ENCODE measurements around the gene GSG1L2. TPM values are rescaled to one million over a fixed set of nuclear protein-coding genes. Genes with fewer than 3 reads are reported as not detected.

Gene GSG1L2
- total and polyA plus RNA-seq, 4 donors, result not detected

DNA sequence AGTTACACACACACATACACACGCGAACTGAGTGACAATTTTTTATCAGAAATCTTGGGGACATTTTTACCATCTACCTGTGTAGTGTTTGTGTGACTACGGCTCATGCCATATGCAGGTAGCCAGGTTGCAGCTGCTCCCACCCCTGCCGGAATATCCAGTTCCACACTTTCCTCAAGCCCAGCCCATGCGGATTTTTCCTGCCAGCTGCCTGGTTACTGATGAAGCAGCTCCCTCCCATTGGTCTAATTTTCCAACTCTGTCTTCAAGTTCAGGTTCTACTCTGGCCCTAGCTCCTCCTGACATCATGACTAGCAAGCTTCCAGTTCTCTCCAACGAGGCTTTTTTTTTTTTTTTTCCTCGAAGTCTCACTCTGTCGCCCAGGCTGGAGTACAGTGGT, 4.8 kb downstream of the GSG1L2 start:
- H3K36me3 ChIP-seq (ENCODE audit: control insufficient read depth in 4 of 4, insufficient read depth in 3 of 4, low read depth in 1 of 4, low read length in 3 of 4), result no peaks in the 10 kb centered on the region
- no peaks in the 10 kb centered on the region for H3K27me3 ChIP-seq (ENCODE audit: control insufficient read depth in 4 of 4, insufficient read depth in 4 of 4, low read length in 3 of 4)
- no peak overlapping the region for H3K4me3 ChIP-seq (ENCODE audit: low read depth in 1 of 3, low read length in 3 of 3)
- TF ChIP-seq, protein P1, sequence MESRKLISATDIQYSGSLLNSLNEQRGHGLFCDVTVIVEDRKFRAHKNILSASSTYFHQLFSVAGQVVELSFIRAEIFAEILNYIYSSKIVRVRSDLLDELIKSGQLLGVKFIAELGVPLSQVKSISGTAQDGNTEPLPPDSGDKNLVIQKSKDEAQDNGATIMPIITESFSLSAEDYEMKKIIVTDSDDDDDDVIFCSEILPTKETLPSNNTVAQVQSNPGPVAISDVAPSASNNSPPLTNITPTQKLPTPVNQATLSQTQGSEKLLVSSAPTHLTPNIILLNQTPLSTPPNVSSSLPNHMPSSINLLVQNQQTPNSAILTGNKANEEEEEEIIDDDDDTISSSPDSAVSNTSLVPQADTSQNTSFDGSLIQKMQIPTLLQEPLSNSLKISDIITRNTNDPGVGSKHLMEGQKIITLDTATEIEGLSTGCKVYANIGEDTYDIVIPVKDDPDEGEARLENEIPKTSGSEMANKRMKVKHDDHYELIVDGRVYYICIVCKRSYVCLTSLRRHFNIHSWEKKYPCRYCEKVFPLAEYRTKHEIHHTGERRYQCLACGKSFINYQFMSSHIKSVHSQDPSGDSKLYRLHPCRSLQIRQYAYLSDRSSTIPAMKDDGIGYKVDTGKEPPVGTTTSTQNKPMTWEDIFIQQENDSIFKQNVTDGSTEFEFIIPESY (IDR thresholded peaks at IDR 0.05), result no peak
- TF ChIP-seq FOXA2 (IDR thresholded peaks at IDR 0.05), result no peak
- no peak for TF ChIP-seq HNF4A (conservative IDR thresholded peaks at IDR 0.05)
- no peak for TF ChIP-seq TAF1 (conservative IDR thresholded peaks at IDR 0.05)
- no peaks in the 10 kb centered on the region for H3K4me1 ChIP-seq (ENCODE audit: control insufficient read depth in 4 of 4, insufficient read depth in 4 of 4, low read length in 3 of 4)
- no peak overlapping the region for H3K27ac ChIP-seq (ENCODE audit: low read depth in 1 of 2, low read length in 2 of 2)
- DNase-seq (ENCODE audit: low spot score), result no peak
- 51% methylated on average over 8 of the region's 8 CpGs for WGBS
- H3K9ac ChIP-seq (ENCODE audit: low read depth in 1 of 2, low read length in 2 of 2), result no peak overlapping the region
- no peaks in the 10 kb centered on the region for H3K9me3 ChIP-seq (ENCODE audit: control insufficient read depth in 4 of 4, low read length in 3 of 4)

DNA sequence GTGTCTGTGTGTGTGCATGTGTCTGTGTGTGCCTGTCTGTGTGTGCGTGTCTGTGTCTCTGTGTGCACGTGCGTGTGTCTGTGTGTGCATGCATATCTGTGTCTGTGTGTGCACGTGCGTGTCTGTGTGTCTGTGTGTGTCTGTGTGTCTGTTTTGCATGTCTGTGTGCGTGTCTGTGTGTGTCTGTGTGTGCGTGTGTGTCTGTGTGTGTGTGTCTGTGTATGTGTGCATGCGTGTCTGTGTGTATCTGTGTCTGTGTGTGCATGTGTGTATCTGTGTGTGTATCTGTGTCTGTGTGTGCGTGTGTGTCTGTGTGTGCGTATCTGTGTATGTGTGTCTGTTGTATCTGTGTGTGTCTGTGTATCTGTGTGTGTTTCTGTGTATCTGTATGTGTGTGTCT, 5.4 kb downstream of the GSG1L2 start:
- TF ChIP-seq, protein P2, sequence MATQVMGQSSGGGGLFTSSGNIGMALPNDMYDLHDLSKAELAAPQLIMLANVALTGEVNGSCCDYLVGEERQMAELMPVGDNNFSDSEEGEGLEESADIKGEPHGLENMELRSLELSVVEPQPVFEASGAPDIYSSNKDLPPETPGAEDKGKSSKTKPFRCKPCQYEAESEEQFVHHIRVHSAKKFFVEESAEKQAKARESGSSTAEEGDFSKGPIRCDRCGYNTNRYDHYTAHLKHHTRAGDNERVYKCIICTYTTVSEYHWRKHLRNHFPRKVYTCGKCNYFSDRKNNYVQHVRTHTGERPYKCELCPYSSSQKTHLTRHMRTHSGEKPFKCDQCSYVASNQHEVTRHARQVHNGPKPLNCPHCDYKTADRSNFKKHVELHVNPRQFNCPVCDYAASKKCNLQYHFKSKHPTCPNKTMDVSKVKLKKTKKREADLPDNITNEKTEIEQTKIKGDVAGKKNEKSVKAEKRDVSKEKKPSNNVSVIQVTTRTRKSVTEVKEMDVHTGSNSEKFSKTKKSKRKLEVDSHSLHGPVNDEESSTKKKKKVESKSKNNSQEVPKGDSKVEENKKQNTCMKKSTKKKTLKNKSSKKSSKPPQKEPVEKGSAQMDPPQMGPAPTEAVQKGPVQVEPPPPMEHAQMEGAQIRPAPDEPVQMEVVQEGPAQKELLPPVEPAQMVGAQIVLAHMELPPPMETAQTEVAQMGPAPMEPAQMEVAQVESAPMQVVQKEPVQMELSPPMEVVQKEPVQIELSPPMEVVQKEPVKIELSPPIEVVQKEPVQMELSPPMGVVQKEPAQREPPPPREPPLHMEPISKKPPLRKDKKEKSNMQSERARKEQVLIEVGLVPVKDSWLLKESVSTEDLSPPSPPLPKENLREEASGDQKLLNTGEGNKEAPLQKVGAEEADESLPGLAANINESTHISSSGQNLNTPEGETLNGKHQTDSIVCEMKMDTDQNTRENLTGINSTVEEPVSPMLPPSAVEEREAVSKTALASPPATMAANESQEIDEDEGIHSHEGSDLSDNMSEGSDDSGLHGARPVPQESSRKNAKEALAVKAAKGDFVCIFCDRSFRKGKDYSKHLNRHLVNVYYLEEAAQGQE (IDR thresholded peaks at IDR 0.05), result no peak
- H3K27me3 ChIP-seq (ENCODE audit: control insufficient read depth in 4 of 4, insufficient read depth in 4 of 4, low read length in 3 of 4), result peaks cover 0 to 1% (median 0%) of the 10 kb centered on the region in 4 donors
- 86% methylated on average over 10 of the region's 10 CpGs for WGBS

DNA sequence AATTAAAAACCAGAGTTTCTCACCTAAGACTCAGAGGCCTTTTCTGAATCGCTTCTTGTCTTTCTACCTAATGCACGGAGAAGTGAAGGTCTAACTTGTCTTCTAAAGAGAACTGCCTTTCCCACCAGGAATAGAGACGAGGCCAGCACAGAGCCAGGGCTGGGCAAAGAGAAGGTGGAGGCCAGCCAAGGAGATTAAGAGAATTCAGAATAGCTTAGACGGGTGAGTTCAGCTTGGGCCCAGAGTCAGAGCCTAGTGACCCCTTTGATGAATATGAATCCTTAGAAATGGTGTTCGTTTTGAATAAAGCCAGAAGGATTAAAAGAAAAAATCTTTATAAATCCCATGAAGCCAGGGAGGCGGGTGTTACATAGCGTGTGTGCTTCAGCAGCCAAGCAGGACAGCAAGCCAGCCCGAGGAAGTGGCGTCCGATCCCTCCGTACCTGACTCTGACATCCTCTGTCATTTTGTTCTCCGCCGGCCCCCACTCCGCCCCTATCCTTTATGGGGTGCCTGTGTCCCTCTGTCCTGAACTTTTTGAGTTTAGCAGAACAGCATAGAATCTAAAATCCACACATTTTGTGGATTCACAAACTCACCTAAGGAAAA, 7.4 kb downstream of the GSG1L2 start:
- no peak for TF ChIP-seq RAD21 (IDR thresholded peaks at IDR 0.05)
- TF ChIP-seq, protein P3, sequence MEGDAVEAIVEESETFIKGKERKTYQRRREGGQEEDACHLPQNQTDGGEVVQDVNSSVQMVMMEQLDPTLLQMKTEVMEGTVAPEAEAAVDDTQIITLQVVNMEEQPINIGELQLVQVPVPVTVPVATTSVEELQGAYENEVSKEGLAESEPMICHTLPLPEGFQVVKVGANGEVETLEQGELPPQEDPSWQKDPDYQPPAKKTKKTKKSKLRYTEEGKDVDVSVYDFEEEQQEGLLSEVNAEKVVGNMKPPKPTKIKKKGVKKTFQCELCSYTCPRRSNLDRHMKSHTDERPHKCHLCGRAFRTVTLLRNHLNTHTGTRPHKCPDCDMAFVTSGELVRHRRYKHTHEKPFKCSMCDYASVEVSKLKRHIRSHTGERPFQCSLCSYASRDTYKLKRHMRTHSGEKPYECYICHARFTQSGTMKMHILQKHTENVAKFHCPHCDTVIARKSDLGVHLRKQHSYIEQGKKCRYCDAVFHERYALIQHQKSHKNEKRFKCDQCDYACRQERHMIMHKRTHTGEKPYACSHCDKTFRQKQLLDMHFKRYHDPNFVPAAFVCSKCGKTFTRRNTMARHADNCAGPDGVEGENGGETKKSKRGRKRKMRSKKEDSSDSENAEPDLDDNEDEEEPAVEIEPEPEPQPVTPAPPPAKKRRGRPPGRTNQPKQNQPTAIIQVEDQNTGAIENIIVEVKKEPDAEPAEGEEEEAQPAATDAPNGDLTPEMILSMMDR (IDR thresholded peaks at IDR 0.05; ENCODE audit: low read depth, low read length, missing input control), result no peak
- TF ChIP-seq, protein P4, sequence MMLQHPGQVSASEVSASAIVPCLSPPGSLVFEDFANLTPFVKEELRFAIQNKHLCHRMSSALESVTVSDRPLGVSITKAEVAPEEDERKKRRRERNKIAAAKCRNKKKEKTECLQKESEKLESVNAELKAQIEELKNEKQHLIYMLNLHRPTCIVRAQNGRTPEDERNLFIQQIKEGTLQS (IDR thresholded peaks at IDR 0.05), result no peak
- TF ChIP-seq HNF4G (IDR thresholded peaks at IDR 0.05), result no peak
- TF ChIP-seq, protein P2 (IDR thresholded peaks at IDR 0.05), result no peak
- TF ChIP-seq SP1 (IDR thresholded peaks at IDR 0.05), result no peak
- no peak for TF ChIP-seq JUND (IDR thresholded peaks at IDR 0.05)
- no peak for TF ChIP-seq TAF1 (conservative IDR thresholded peaks at IDR 0.05)
- no peak for TF ChIP-seq YY1 (IDR thresholded peaks at IDR 0.05)
- no peak for TF ChIP-seq FOXA2 (IDR thresholded peaks at IDR 0.05)
- Histone ChIP-seq H3K27ac (ENCODE audit: low read depth in 1 of 2, low read length in 2 of 2) (no peak overlapping the region), H3K4me3 (ENCODE audit: low read depth in 1 of 3, low read length in 3 of 3) (no peak overlapping the region), H3K9ac (ENCODE audit: low read depth in 1 of 2, low read length in 2 of 2) (no peak overlapping the region), H3K9me3 (ENCODE audit: control insufficient read depth in 4 of 4, low read length in 3 of 4) (no peaks in the 10 kb centered on the region), H3K4me1 (ENCODE audit: control insufficient read depth in 4 of 4, insufficient read depth in 4 of 4, low read length in 3 of 4) (no peaks in the 10 kb centered on the region), H3K36me3 (ENCODE audit: control insufficient read depth in 4 of 4, insufficient read depth in 3 of 4, low read depth in 1 of 4, low read length in 3 of 4) (no peaks in the 10 kb centered on the region), H3K27me3 (ENCODE audit: control insufficient read depth in 4 of 4, insufficient read depth in 4 of 4, low read length in 3 of 4) (peaks cover 0 to 5% (median 2%) of the 10 kb centered on the region in 4 donors)
- no peak for DNase-seq (ENCODE audit: low spot score)
- WGBS, result 75% methylated on average over 14 of the region's 14 CpGs

More for the DNA sequence above, 5.4 kb downstream of the GSG1L2 start:
- Histone ChIP-seq H3K9ac (ENCODE audit: low read depth in 1 of 2, low read length in 2 of 2) (no peak overlapping the region), H3K4me3 (ENCODE audit: low read depth in 1 of 3, low read length in 3 of 3) (no peak overlapping the region), H3K9me3 (ENCODE audit: control insufficient read depth in 4 of 4, low read length in 3 of 4) (no peaks in the 10 kb centered on the region), H3K36me3 (ENCODE audit: control insufficient read depth in 4 of 4, insufficient read depth in 3 of 4, low read depth in 1 of 4, low read length in 3 of 4) (no peaks in the 10 kb centered on the region), H3K27ac (ENCODE audit: low read depth in 1 of 2, low read length in 2 of 2) (no peak overlapping the region), H3K4me1 (ENCODE audit: control insufficient read depth in 4 of 4, insufficient read depth in 4 of 4, low read length in 3 of 4) (no peaks in the 10 kb centered on the region)
- DNase-seq (ENCODE audit: low spot score), result no peak

Data from liver (tissue), 9 donors.